Effector memory CD8-positive, alpha-beta T cell (primary cell): ENCODE results near the gene CHMP2B.

Source experiments
- ATAC-seq: fragments of 150-1000 bp; cut with Tn5 transposase; replicated peaks from 2 replicates; pipeline ENCODE4 v1.10.0; 2021; ENCODE audit warnings: mild to moderate bottlenecking, moderate library complexity
- DNase-seq, 3 experiments: peaks; one replicate each; pipeline ENCODE4 v3.0.0; 2021
- H3K27ac Mint-ChIP-seq, 2 donors: one replicate each; pipeline ENCODE4 v1.8.0; 2022; ENCODE audit warnings: mild to moderate bottlenecking in 2 of 2, mixed read lengths in 2 of 2, moderate library complexity in 2 of 2
- H3K27me3 Mint-ChIP-seq, 2 donors: one replicate each; pipeline ENCODE4 v1.8.0; 2022; ENCODE audit warnings: mixed read lengths in 2 of 2
- H3K36me3 Mint-ChIP-seq: one replicate; pipeline ENCODE4 v1.8.0; 2022; ENCODE audit warnings: mild to moderate bottlenecking, moderate library complexity, mixed read lengths; ENCODE audit not compliant: insufficient read depth
- H3K4me1 Mint-ChIP-seq, 2 donors: one replicate each; pipeline ENCODE4 v1.8.0; 2022; ENCODE audit warnings: low read depth in 2 of 2, mixed read lengths in 2 of 2
- H3K4me3 Mint-ChIP-seq, 2 donors: one replicate each; pipeline ENCODE4 v1.8.0; 2022; ENCODE audit warnings: mild to moderate bottlenecking in 2 of 2, mixed read lengths in 2 of 2, moderate library complexity in 2 of 2
- H3K9me3 Mint-ChIP-seq, 2 donors: one replicate each; pipeline ENCODE4 v1.8.0; 2022; ENCODE audit warnings: mixed read lengths in 2 of 2
- total RNA-seq, 9 experiments: gene quantifications; one replicate each; lab custom pipeline; 2026; lab: John Stamatoyannopoulos, UW

Gene CHMP2B
- 40.2 to 85.2 (median 64.0) reads per million in 9 experiments for total RNA-seq

GRCh38 chr3:87227104-87227834, at the start of gene CHMP2B:
CHMP2B (plus strand) TSS chr3:87227309; CDS start chr3:87227523, 214 bp downstream.
- Mint-ChIP-seq H3K36me3 (peaks cover 5% of the 10 kb centered on the region), H3K9me3 (no peaks in the 10 kb centered on the region), H3K4me1 (peaks cover 27 to 41% of the 10 kb centered on the region in 2 donors), H3K27ac (peak within 1 kb of the TSS; percentile 99 to 100), H3K27me3 (peaks cover 0 to 11% of the 10 kb centered on the region in 2 donors), H3K4me3 (peak within 1 kb of the TSS; percentile 100)
- DNase-seq (peak; percentile 88 to 91 (median 90)), ATAC-seq (peak; percentile 86)

- no peak for DNase-seq
- H3K36me3 Mint-ChIP-seq, result no peaks in the 10 kb centered on the region
- no peak for ATAC-seq
Observed at GRCh38 chr3:87179642-87180041, 47.5 kb upstream of the CHMP2B start.

DNA sequence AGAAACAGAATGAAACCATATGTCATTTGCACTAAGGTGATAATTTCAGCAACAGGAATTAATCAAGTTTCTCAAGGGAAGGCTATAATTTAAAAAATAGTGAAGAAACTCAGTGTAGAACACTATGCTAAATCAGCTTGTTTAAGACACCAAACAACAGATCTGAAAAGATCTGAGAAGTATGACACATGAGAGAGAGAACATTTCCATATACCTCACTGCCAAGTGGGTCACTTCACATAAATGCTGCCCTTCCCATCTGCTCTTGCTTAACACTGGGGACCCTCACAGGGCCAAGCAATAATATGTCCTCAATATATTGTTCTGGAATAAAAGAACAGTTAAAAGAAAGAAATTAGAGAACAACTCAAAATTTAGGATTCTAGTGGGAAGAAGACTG, 45.6 kb upstream of the CHMP2B start:
- peaks cover 6 to 9% of the 10 kb centered on the region in 2 donors for H3K27me3 Mint-ChIP-seq
- no peak overlapping the region for H3K4me3 Mint-ChIP-seq
- DNase-seq, result no peak
- no peak for ATAC-seq
- no peaks in the 10 kb centered on the region for H3K4me1 Mint-ChIP-seq
- H3K27ac Mint-ChIP-seq, result no peak overlapping the region
- no peaks in the 10 kb centered on the region for H3K36me3 Mint-ChIP-seq
- H3K9me3 Mint-ChIP-seq, result no peaks in the 10 kb centered on the region

More at GRCh38 chr3:87179642-87180041, 47.5 kb upstream of the CHMP2B start:
- Mint-ChIP-seq H3K4me1 (no peaks in the 10 kb centered on the region), H3K27ac (no peak overlapping the region), H3K9me3 (no peaks in the 10 kb centered on the region), H3K4me3 (no peak overlapping the region), H3K27me3 (peaks cover 0 to 1% of the 10 kb centered on the region in 2 donors)

DNA sequence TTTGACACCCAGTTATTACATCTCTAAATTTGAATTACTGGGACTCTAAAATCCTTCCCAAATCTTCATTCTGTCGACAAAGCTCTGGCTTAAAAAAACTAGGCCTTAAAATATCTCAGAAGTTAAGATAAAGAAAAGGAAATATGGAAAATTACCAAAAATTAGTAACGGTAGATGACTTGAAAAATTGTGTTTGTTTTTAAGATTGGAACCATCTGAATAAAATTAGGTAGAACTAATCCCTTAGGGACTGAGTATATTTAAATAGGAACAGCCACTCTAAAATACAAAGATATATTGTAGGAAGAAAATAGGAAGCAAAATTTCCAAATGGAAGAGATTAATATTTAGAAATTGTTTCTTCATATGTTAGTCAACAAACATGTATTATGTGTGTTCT, 45.1 kb upstream of the CHMP2B start:
- peaks cover 6 to 9% of the 10 kb centered on the region in 2 donors for H3K27me3 Mint-ChIP-seq
- no peak overlapping the region for H3K4me3 Mint-ChIP-seq
- H3K4me1 Mint-ChIP-seq, result no peaks in the 10 kb centered on the region
- H3K36me3 Mint-ChIP-seq, result no peaks in the 10 kb centered on the region
- no peak for DNase-seq
- ATAC-seq, result no peak
- H3K27ac Mint-ChIP-seq, result no peak overlapping the region
- no peaks in the 10 kb centered on the region for H3K9me3 Mint-ChIP-seq

DNA sequence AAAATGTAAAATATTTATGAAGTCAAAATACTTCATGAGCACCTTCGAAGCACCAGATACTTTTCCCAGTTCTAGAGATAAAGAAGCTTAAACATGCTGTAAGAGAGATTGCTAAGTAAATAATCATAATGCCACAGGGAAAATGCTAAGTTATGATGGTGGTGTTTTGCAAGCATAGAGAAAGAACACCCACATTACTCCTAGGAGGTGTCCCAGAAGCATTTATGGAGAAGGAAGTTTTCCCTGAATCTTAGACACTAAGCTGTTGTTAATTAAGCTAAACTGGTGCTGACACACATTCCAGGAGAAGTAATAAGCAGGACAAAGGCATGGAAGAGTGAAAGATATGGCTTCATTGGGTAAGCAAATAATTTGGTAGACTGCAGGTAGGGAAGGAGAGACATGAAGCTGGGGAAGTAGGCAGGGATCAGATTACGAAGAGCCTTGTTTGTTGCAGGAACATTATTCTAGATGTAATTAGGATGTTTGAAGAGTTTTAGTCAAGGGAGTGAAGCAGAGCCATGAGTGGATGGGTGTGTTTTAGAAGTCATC, 40.4 kb upstream of the CHMP2B start:
- no peak for ATAC-seq
- H3K4me1 Mint-ChIP-seq, result no peaks in the 10 kb centered on the region
- no peak overlapping the region for H3K27ac Mint-ChIP-seq

DNA sequence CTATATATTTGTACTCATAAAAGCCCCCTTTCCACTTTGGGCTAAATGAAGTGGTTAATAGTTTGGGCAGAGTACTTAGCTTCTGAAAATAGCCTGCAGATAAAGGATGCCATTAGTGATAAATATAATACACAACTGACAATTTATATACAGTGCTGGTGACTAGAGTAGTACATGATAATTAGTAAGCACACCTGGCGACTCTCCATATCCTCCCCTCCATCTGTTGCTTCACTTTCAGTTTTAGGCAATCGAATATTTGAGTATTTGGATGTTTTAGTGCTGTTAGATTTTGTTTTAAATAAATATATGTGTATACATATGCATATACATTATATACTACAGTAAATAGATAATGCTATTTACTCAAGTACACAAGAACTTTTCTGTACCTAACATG, 35.9 kb upstream of the CHMP2B start:
- Mint-ChIP-seq H3K27me3 (peaks cover 0 to 9% of the 10 kb centered on the region in 2 donors), H3K4me3 (no peak overlapping the region), H3K36me3 (no peaks in the 10 kb centered on the region), H3K4me1 (no peaks in the 10 kb centered on the region), H3K27ac (no peak overlapping the region), H3K9me3 (no peaks in the 10 kb centered on the region)
- no peak for DNase-seq
- no peak for ATAC-seq

More for the DNA sequence above, 40.4 kb upstream of the CHMP2B start:
- no peaks in the 10 kb centered on the region for H3K9me3 Mint-ChIP-seq
- H3K27me3 Mint-ChIP-seq, result peaks cover 6 to 18% of the 10 kb centered on the region in 2 donors
- DNase-seq, result no peak
- no peaks in the 10 kb centered on the region for H3K36me3 Mint-ChIP-seq
- no peak overlapping the region for H3K4me3 Mint-ChIP-seq

GRCh38 chr3:87191641-87192040, 35.5 kb upstream of the CHMP2B start:
- Mint-ChIP-seq H3K36me3 (no peaks in the 10 kb centered on the region), H3K27me3 (peaks cover 0 to 9% of the 10 kb centered on the region in 2 donors), H3K27ac (no peak overlapping the region), H3K4me3 (no peak overlapping the region), H3K4me1 (no peaks in the 10 kb centered on the region), H3K9me3 (no peaks in the 10 kb centered on the region)
- ATAC-seq (no peak), DNase-seq (no peak)

GRCh38 chr3:87196879-87197278, 30.2 kb upstream of the CHMP2B start:
- no peaks in the 10 kb centered on the region for H3K36me3 Mint-ChIP-seq
- H3K9me3 Mint-ChIP-seq, result peaks cover 0 to 2% of the 10 kb centered on the region in 2 donors
- no peak overlapping the region for H3K27ac Mint-ChIP-seq
- no peak for DNase-seq
- H3K27me3 Mint-ChIP-seq, result peaks cover 5 to 7% of the 10 kb centered on the region in 2 donors
- no peak overlapping the region for H3K4me3 Mint-ChIP-seq
- H3K4me1 Mint-ChIP-seq, result no peaks in the 10 kb centered on the region
- ATAC-seq, result no peak

DNA sequence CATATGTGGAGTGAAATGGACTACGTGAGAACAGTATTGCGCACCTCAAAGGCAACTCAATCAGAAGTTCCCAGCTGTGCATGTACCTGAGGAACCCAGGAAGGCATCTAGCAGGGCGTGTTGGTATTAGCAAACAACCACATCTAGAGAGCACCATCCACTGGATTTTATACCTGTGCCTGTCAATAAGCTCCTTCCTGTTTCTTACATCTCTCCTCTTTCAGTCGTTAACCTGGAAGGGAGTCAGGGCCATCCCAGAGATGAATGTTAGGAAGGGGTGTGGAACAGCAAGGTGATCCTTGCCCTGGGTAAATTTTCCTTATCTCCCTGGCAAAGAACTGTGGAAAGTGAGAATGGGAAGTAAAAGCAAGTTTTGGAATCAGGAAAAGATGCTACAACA, 29.6 kb upstream of the CHMP2B start:
- DNase-seq, result no peak
- no peaks in the 10 kb centered on the region for H3K4me1 Mint-ChIP-seq
- no peaks in the 10 kb centered on the region for H3K36me3 Mint-ChIP-seq
- H3K4me3 Mint-ChIP-seq, result no peak overlapping the region
- H3K9me3 Mint-ChIP-seq, result peaks cover 0 to 2% of the 10 kb centered on the region in 2 donors
- no peak for ATAC-seq
- peaks cover 9% of the 10 kb centered on the region in 2 donors for H3K27me3 Mint-ChIP-seq
- H3K27ac Mint-ChIP-seq, result no peak overlapping the region

- Mint-ChIP-seq H3K4me3 (no peak overlapping the region), H3K9me3 (peaks cover 0 to 2% of the 10 kb centered on the region in 2 donors), H3K27ac (no peak overlapping the region), H3K36me3 (no peaks in the 10 kb centered on the region), H3K4me1 (no peaks in the 10 kb centered on the region), H3K27me3 (peaks cover 9% of the 10 kb centered on the region in 2 donors)
- DNase-seq (no peak), ATAC-seq (no peak)
Observed at GRCh38 chr3:87198774-87199173, 28.3 kb upstream of the CHMP2B start.

DNA sequence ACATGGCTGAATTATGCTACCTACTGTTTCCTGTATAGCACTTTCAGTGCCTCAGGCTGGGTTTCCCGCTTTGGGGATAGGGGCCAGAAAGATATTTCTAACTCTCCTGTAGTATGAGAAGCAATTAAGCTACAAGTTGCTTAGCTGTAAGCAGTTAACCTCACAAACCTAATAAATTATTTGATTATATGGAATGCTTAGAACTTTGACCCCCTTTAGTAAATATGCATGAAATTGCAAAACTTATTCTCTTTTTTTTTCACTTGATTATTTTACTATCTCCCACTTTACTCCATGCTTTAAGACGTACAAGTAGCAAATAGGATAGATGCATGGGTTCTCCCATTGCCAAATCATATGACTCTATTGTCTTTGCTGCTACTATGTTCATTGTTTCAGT, 27.5 kb upstream of the CHMP2B start:
- H3K27ac Mint-ChIP-seq, result no peak overlapping the region
- H3K4me3 Mint-ChIP-seq, result no peak overlapping the region
- ATAC-seq (no peak), DNase-seq (no peak)
- H3K27me3 Mint-ChIP-seq, result peaks cover 9% of the 10 kb centered on the region in 2 donors
- no peaks in the 10 kb centered on the region for H3K36me3 Mint-ChIP-seq
- H3K9me3 Mint-ChIP-seq, result peaks cover 0 to 2% of the 10 kb centered on the region in 2 donors
- H3K4me1 Mint-ChIP-seq, result no peaks in the 10 kb centered on the region

GRCh38 chr3:87200060-87200647, 27.0 kb upstream of the CHMP2B start:
- Mint-ChIP-seq H3K9me3 (peaks cover 0 to 2% of the 10 kb centered on the region in 2 donors), H3K36me3 (no peaks in the 10 kb centered on the region), H3K4me3 (no peak overlapping the region), H3K27ac (no peak overlapping the region), H3K27me3 (peaks cover 9 to 13% of the 10 kb centered on the region in 2 donors), H3K4me1 (no peaks in the 10 kb centered on the region)
- no peak for DNase-seq
- ATAC-seq, result no peak

GRCh38 chr3:87201727-87202126, 25.4 kb upstream of the CHMP2B start:
- no peak overlapping the region for H3K4me3 Mint-ChIP-seq
- H3K4me1 Mint-ChIP-seq, result no peaks in the 10 kb centered on the region
- DNase-seq, result no peak
- peaks cover 9 to 13% of the 10 kb centered on the region in 2 donors for H3K27me3 Mint-ChIP-seq
- no peaks in the 10 kb centered on the region for H3K36me3 Mint-ChIP-seq
- peaks cover 0 to 2% of the 10 kb centered on the region in 2 donors for H3K9me3 Mint-ChIP-seq
- no peak for ATAC-seq
- H3K27ac Mint-ChIP-seq, result no peak overlapping the region

GRCh38 chr3:87203809-87204208, 23.3 kb upstream of the CHMP2B start:
- Mint-ChIP-seq H3K4me1 (no peaks in the 10 kb centered on the region), H3K4me3 (no peak overlapping the region), H3K9me3 (peaks cover 0 to 2% of the 10 kb centered on the region in 2 donors), H3K27ac (no peak overlapping the region), H3K36me3 (no peaks in the 10 kb centered on the region), H3K27me3 (peaks cover 9 to 13% of the 10 kb centered on the region in 2 donors)
- DNase-seq (no peak), ATAC-seq (no peak)
